HG02763 (cell line): ENCODE results near the gene JAKMIP1.

ENCODE experiments used
- ATAC-seq: cut with Tn5 transposase; IDR thresholded peaks from one replicate; pipeline ENCODE4 v1.9.1; 2021; ENCODE audit warnings: mild to moderate bottlenecking, moderate library complexity; ENCODE audit not compliant: unreplicated experiment

The JAKMIP1 gene

GRCh38 chr4:6047130-6047673 is 153.1 kb downstream of the JAKMIP1 start:
- ATAC-seq = no peak

- ATAC-seq = no peak
Measured at GRCh38 chr4:6046526-6047129, 153.7 kb downstream of the JAKMIP1 start.

- no peak for ATAC-seq
Measured at GRCh38 chr4:6044805-6045204, 155.5 kb downstream of the JAKMIP1 start.

GRCh38 chr4:6044276-6044675 is 156.1 kb downstream of the JAKMIP1 start:
- no peak for ATAC-seq

GRCh38 chr4:6043843-6044242 is 156.5 kb downstream of the JAKMIP1 start:
- ATAC-seq = no peak

GRCh38 chr4:6043188-6043587 is 157.2 kb downstream of the JAKMIP1 start:
- ATAC-seq = no peak

- ATAC-seq = no peak
Measured at GRCh38 chr4:6042293-6043063, 157.9 kb downstream of the JAKMIP1 start.

GRCh38 chr4:6041800-6042199 is 158.5 kb downstream of the JAKMIP1 start:
- no peak for ATAC-seq

- no peak for ATAC-seq
Measured at GRCh38 chr4:6038711-6039110, 161.6 kb downstream of the JAKMIP1 start.

GRCh38 chr4:6035786-6036185 is 164.6 kb downstream of the JAKMIP1 start:
- no peak for ATAC-seq

GRCh38 chr4:6033381-6033780 is 167.0 kb downstream of the JAKMIP1 start:
- ATAC-seq = no peak

- ATAC-seq = no peak
Measured at GRCh38 chr4:6032249-6033244, 167.8 kb downstream of the JAKMIP1 start.

GRCh38 chr4:6031846-6032245 is 168.5 kb downstream of the JAKMIP1 start:
- no peak for ATAC-seq

- ATAC-seq = no peak
Measured at GRCh38 chr4:6030679-6031078, 169.7 kb downstream of the JAKMIP1 start.

- ATAC-seq = no peak
Measured at GRCh38 chr4:6029254-6029653, 171.1 kb downstream of the JAKMIP1 start.

- ATAC-seq = no peak
Measured at GRCh38 chr4:6028168-6028567, 172.2 kb downstream of the JAKMIP1 start.

GRCh38 chr4:6027392-6027791 is 173.0 kb downstream of the JAKMIP1 start:
- ATAC-seq = no peak

- ATAC-seq = no peak
Measured at GRCh38 chr4:6024313-6024960, 175.9 kb downstream of the JAKMIP1 start.

- ATAC-seq = no peak
Measured at GRCh38 chr4:6023731-6024130, 176.6 kb downstream of the JAKMIP1 start.

- ATAC-seq = no peak
Measured at GRCh38 chr4:6022607-6023288, 177.6 kb downstream of the JAKMIP1 start.
